ENCODE measurements around the gene HDAC3.
"Not testable (repeated sequence)": the region's sequence is repeated elsewhere in the genome, so short reads cannot be mapped to it uniquely, and the experiment has no call there.

The HDAC3 gene

GRCh38 chr5:141617682-141618029 lies 19.0 kb downstream of the HDAC3 start:
- no peak for TF ChIP-seq CTCF (IDR thresholded peaks at IDR 0.05; ENCODE audit: extremely low read depth, insufficient read depth, missing control alignments)
- in situ Hi-C loops (cut with MboI; ENCODE audit: low pct_unique_long_range_greater_than_20kb, low sequenced_read_pairs, unreplicated experiment), result no loop called here
- DNase-seq (ENCODE audit: low spot score), result no peak

GRCh38 chr5:141617128-141617527 lies 19.5 kb downstream of the HDAC3 start:
- no peak for DNase-seq (ENCODE audit: low spot score)
- no peak for TF ChIP-seq CTCF (IDR thresholded peaks at IDR 0.05; ENCODE audit: extremely low read depth, insufficient read depth, missing control alignments)
- in situ Hi-C loops (cut with MboI; ENCODE audit: low pct_unique_long_range_greater_than_20kb, low sequenced_read_pairs, unreplicated experiment), result no loop called here

GRCh38 chr5:141615991-141616720 lies 20.5 kb downstream of the HDAC3 start:
- TF ChIP-seq CTCF (IDR thresholded peaks at IDR 0.05; ENCODE audit: extremely low read depth, insufficient read depth, missing control alignments), result no peak
- in situ Hi-C loops (cut with MboI; ENCODE audit: low pct_unique_long_range_greater_than_20kb, low sequenced_read_pairs, unreplicated experiment), result no loop called here
- no peak for DNase-seq (ENCODE audit: low spot score)

GRCh38 chr5:141613344-141613743 lies 23.3 kb downstream of the HDAC3 start:
- DNase-seq (ENCODE audit: low spot score), result no peak
- in situ Hi-C loops (cut with MboI; ENCODE audit: low pct_unique_long_range_greater_than_20kb, low sequenced_read_pairs, unreplicated experiment), result no loop called here
- no peak for TF ChIP-seq CTCF (IDR thresholded peaks at IDR 0.05; ENCODE audit: extremely low read depth, insufficient read depth, missing control alignments)

GRCh38 chr5:141611289-141611688 lies 25.4 kb downstream of the HDAC3 start:
- no peak for TF ChIP-seq CTCF (IDR thresholded peaks at IDR 0.05; ENCODE audit: extremely low read depth, insufficient read depth, missing control alignments)
- DNase-seq (ENCODE audit: low spot score), result no peak
- in situ Hi-C loops (cut with MboI; ENCODE audit: low pct_unique_long_range_greater_than_20kb, low sequenced_read_pairs, unreplicated experiment), result no loop called here

GRCh38 chr5:141609921-141610320 lies 26.7 kb downstream of the HDAC3 start:
- in situ Hi-C loops (cut with MboI; ENCODE audit: low pct_unique_long_range_greater_than_20kb, low sequenced_read_pairs, unreplicated experiment); DNase-seq (ENCODE audit: low spot score): not testable (repeated sequence)

- in situ Hi-C loops (cut with MboI; ENCODE audit: low pct_unique_long_range_greater_than_20kb, low sequenced_read_pairs, unreplicated experiment), result no loop called here
- DNase-seq (ENCODE audit: low spot score), result no peak
- TF ChIP-seq CTCF (IDR thresholded peaks at IDR 0.05; ENCODE audit: extremely low read depth, insufficient read depth, missing control alignments), result no peak
Measured at GRCh38 chr5:141609044-141609443, 27.6 kb downstream of the HDAC3 start.

Measured in GM13977 (cell line).